ENCODE data around the gene NR3C2. TPM values are rescaled to one million over a fixed set of nuclear protein-coding genes. Genes with fewer than 3 reads are reported as not detected.

The NR3C2 gene
- total RNA-seq, 2 donors from 2014 or later = 0.44 to 0.82 TPM

DNA sequence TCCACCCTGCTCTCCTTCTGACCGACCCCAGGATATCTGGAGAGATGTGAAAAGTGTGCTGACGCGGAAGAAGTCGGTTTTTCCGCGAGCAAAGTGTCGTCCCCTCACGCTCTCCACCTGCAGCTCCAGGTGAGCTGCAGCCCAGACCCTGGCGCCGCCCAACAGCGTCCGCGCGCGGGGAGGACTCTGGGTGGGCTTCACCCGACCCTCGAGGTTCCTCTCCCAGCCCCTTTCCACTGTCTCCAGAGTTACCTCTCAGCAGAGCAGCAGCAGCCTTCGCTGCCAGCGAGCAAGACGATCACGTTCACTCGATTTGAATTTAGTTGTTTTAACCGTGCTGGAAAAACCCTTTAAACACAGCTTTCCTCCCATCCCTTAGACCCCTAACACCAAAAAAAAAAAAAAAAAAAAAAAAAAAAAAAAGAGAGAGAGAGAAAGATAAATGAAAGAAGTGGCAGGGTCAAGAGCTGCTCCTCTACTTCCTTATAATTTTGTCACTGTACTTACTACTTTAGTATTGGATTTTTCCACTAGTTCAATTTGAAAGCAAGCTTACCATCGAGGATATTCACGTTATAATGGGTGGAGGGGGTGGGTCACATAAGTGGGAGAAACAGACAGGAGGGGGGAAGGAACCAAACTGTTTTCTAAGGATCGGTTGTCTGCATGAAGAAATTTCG is 758 bp upstream of the NR3C2 start:
- no peaks in the 10 kb centered on the region for H3K9me3 Mint-ChIP-seq
- peak overlapping the region; percentile 66 for H3K27ac Mint-ChIP-seq
- WGBS, 2 experiments (ENCODE audit: insufficient coverage in 1 of 2, insufficient read length in 1 of 2) = 0% methylated on average over 8 to 27 of the region's 27 CpGs
- DNase-seq = no peak
- Histone ChIP-seq H3K4me3 (ENCODE audit: low read length) (peak overlapping the region; percentile 88), H3K27ac (ENCODE audit: low read depth, low read length) (no peak overlapping the region), H3K9ac (ENCODE audit: extremely low read depth, low read length, poor library complexity, severe bottlenecking) (peak overlapping the region; percentile 50), H3K36me3 (ENCODE audit: control insufficient read depth, insufficient read depth, low read length) (no peaks in the 10 kb centered on the region), H3K4me1 (ENCODE audit: control insufficient read depth, insufficient read depth, low read length) (no peaks in the 10 kb centered on the region), H3K9me3 (ENCODE audit: control insufficient read depth, low read length) (no peaks in the 10 kb centered on the region), H3K27me3 (ENCODE audit: control insufficient read depth, insufficient read depth, low read length, poor library complexity, severe bottlenecking) (peaks cover 75% of the 10 kb centered on the region)
- H3K4me1 Mint-ChIP-seq = peaks cover 10% of the 10 kb centered on the region
- no peaks in the 10 kb centered on the region for H3K36me3 Mint-ChIP-seq (ENCODE audit: low read depth)
- TF ChIP-seq, protein P1, sequence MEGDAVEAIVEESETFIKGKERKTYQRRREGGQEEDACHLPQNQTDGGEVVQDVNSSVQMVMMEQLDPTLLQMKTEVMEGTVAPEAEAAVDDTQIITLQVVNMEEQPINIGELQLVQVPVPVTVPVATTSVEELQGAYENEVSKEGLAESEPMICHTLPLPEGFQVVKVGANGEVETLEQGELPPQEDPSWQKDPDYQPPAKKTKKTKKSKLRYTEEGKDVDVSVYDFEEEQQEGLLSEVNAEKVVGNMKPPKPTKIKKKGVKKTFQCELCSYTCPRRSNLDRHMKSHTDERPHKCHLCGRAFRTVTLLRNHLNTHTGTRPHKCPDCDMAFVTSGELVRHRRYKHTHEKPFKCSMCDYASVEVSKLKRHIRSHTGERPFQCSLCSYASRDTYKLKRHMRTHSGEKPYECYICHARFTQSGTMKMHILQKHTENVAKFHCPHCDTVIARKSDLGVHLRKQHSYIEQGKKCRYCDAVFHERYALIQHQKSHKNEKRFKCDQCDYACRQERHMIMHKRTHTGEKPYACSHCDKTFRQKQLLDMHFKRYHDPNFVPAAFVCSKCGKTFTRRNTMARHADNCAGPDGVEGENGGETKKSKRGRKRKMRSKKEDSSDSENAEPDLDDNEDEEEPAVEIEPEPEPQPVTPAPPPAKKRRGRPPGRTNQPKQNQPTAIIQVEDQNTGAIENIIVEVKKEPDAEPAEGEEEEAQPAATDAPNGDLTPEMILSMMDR (conservative IDR thresholded peaks at IDR 0.05) = no peak
- H3K27me3 Mint-ChIP-seq (ENCODE audit: insufficient read depth) = peaks cover 78% of the 10 kb centered on the region
- H3K4me3 Mint-ChIP-seq = peak overlapping the region; percentile 77

DNA sequence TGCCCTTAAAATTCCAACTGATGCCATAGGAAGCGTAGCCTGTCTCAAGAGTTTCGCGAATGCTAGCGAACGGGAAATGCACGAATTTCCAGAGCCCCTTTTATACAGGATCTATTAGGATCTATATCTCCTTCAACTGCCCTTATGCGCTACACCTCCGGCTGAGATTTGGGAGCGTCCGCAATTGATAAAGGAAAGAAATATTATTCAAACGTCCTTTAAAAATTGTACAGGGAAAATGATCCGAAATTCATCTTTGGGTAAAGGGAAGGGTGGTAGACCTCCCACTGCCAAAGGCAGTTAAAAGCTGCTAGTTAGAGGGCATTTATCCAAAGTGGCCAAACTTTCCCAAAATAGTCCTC is 609 bp downstream of the NR3C2 start:
- H3K4me1 ChIP-seq (ENCODE audit: control insufficient read depth, insufficient read depth, low read length) = no peaks in the 10 kb centered on the region
- Mint-ChIP-seq H3K27me3 (ENCODE audit: insufficient read depth) (peaks cover 64% of the 10 kb centered on the region), H3K36me3 (ENCODE audit: low read depth) (no peaks in the 10 kb centered on the region), H3K4me1 (peaks cover 10% of the 10 kb centered on the region), H3K4me3 (peak overlapping the region; percentile 77), H3K9me3 (no peaks in the 10 kb centered on the region), H3K27ac (no peak overlapping the region)
- H3K9ac ChIP-seq (ENCODE audit: extremely low read depth, low read length, poor library complexity, severe bottlenecking) = no peak overlapping the region
- H3K4me3 ChIP-seq (ENCODE audit: low read length) = peak overlapping the region; percentile 88
- TF ChIP-seq, protein P1 (conservative IDR thresholded peaks at IDR 0.05) = no peak
- no peaks in the 10 kb centered on the region for H3K9me3 ChIP-seq (ENCODE audit: control insufficient read depth, low read length)
- WGBS, 2 experiments (ENCODE audit: insufficient coverage in 1 of 2, insufficient read length in 1 of 2) = 3 to 5% methylated on average over 8 to 12 of the region's 12 CpGs
- DNase-seq = no peak
- H3K27ac ChIP-seq (ENCODE audit: low read depth, low read length) = no peak overlapping the region
- H3K36me3 ChIP-seq (ENCODE audit: control insufficient read depth, insufficient read depth, low read length) = no peaks in the 10 kb centered on the region
- peaks cover 62% of the 10 kb centered on the region for H3K27me3 ChIP-seq (ENCODE audit: control insufficient read depth, insufficient read depth, low read length, poor library complexity, severe bottlenecking)

DNA sequence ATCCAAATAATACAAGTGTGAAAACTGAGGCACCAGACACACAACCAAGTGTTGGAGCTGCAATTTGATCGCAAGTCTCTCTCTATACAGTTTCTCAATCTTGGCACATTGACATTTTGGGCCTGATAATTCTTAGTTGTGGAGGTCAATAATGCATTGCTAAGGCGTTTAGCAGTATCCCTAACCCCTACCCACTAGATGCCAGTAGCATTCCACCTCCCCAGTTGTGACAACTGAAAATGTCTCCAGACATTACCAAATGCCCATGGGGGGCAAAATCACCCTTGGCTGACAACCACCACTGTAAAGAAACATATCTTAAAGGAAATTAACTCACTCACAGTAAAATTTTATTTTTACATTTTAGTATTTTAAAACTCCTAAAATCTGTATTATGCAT is 4.2 kb downstream of the NR3C2 start:
- H3K4me3 ChIP-seq (ENCODE audit: low read length) = no peak overlapping the region
- H3K27me3 Mint-ChIP-seq (ENCODE audit: insufficient read depth) = peaks cover 43% of the 10 kb centered on the region

More for the DNA sequence above, 4.2 kb downstream of the NR3C2 start:
- H3K4me1 ChIP-seq (ENCODE audit: control insufficient read depth, insufficient read depth, low read length) = no peaks in the 10 kb centered on the region
- peaks cover 7% of the 10 kb centered on the region for H3K4me1 Mint-ChIP-seq
- H3K27ac Mint-ChIP-seq = no peak overlapping the region
- peaks cover 35% of the 10 kb centered on the region for H3K27me3 ChIP-seq (ENCODE audit: control insufficient read depth, insufficient read depth, low read length, poor library complexity, severe bottlenecking)
- no peaks in the 10 kb centered on the region for H3K36me3 ChIP-seq (ENCODE audit: control insufficient read depth, insufficient read depth, low read length)
- TF ChIP-seq, protein P1 (conservative IDR thresholded peaks at IDR 0.05) = peak; percentile 38
- 89 to 100% methylated on average over 2 of the region's 2 CpGs for WGBS, 2 experiments (ENCODE audit: insufficient coverage in 1 of 2, insufficient read length in 1 of 2)
- H3K9me3 ChIP-seq (ENCODE audit: control insufficient read depth, low read length) = no peaks in the 10 kb centered on the region
- no peaks in the 10 kb centered on the region for H3K9me3 Mint-ChIP-seq
- no peak overlapping the region for H3K27ac ChIP-seq (ENCODE audit: low read depth, low read length)
- H3K9ac ChIP-seq (ENCODE audit: extremely low read depth, low read length, poor library complexity, severe bottlenecking) = no peak overlapping the region
- no peaks in the 10 kb centered on the region for H3K36me3 Mint-ChIP-seq (ENCODE audit: low read depth)
- H3K4me3 Mint-ChIP-seq = no peak overlapping the region
- no peak for DNase-seq
